MM.1S (cell line): ENCODE results near the gene RCC2.

Experiments used
- EZH2 ChIP-seq: fragments of 300-600 bp; sonication (generic); optimal IDR thresholded peaks from 2 replicates; pipeline ENCODE3; 2017; ENCODE audit warnings: low read depth, mild to moderate bottlenecking, antibody characterized with exemption, low read length, mixed read lengths
- EZH2phosphoT487 ChIP-seq: fragments of 300-600 bp; sonication (generic); IDR thresholded peaks from 2 replicates; pipeline ENCODE4 v1.6.1; 2018; ENCODE audit warnings: antibody characterized with exemption, low read length
- TF ChIP-seq, protein P1 (sequence below): fragments of 300-600 bp; sonication (generic); IDR thresholded peaks from 2 replicates; pipeline ENCODE4 v1.5.1; 2016; ENCODE audit warnings: antibody characterized with exemption, low read length, mixed read lengths

DNA sequence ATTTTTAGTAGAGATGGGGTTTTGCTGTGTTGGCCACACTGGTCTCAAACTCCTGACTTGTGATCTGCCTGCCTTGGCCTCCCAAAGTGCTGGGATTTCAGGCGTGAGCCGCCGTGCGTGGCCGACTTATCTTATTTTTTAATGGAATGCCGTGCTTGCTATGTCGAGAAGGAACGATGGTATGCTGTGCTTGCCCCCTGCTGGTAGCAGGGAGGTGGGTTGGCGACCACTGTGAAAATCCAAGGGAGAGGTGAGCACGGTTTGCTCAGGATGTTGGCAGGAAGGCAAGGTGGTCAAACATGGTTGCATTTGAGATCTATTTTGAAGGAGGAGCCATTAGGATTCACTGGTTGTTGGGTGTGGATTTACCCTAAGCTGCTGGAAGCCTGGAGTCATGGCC, 45.8 kb upstream of the RCC2 start:
- TF ChIP-seq, protein P1, sequence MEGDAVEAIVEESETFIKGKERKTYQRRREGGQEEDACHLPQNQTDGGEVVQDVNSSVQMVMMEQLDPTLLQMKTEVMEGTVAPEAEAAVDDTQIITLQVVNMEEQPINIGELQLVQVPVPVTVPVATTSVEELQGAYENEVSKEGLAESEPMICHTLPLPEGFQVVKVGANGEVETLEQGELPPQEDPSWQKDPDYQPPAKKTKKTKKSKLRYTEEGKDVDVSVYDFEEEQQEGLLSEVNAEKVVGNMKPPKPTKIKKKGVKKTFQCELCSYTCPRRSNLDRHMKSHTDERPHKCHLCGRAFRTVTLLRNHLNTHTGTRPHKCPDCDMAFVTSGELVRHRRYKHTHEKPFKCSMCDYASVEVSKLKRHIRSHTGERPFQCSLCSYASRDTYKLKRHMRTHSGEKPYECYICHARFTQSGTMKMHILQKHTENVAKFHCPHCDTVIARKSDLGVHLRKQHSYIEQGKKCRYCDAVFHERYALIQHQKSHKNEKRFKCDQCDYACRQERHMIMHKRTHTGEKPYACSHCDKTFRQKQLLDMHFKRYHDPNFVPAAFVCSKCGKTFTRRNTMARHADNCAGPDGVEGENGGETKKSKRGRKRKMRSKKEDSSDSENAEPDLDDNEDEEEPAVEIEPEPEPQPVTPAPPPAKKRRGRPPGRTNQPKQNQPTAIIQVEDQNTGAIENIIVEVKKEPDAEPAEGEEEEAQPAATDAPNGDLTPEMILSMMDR = peak; percentile 63
- TF ChIP-seq EZH2phosphoT487 (no peak), EZH2 (no peak)
